Inferior parietal cortex (tissue), 1 donor: Measurements from ENCODE around the gene RACGAP1.

Experiments used
- DNase-seq: peaks from one replicate; pipeline ENCODE4 v3.0.0-alpha.2; 2016; ENCODE audit errors: extremely low spot score

The RACGAP1 gene

GRCh38 chr12:50025187-50026059 lies at the start of gene RACGAP1:
Gene RACGAP1 (minus strand): TSS chr12:50025494. CDS start chr12:50016715, 8,779 bp downstream.
- peak; percentile 100 for DNase-seq

GRCh38 chr12:50073712-50074111 lies 48.4 kb upstream of the RACGAP1 start:
- no peak for DNase-seq

GRCh38 chr12:50073206-50073605 lies 47.9 kb upstream of the RACGAP1 start:
- DNase-seq = no peak

- no peak for DNase-seq
These were observed 47.1 kb upstream of the RACGAP1 start for GRCh38 chr12:50072198-50072907.

GRCh38 chr12:50070314-50071060 lies 45.2 kb upstream of the RACGAP1 start:
- DNase-seq = peak; percentile 88

GRCh38 chr12:50069539-50069938 lies 44.2 kb upstream of the RACGAP1 start:
- DNase-seq = no peak

- no peak for DNase-seq
These were observed 43.8 kb upstream of the RACGAP1 start for GRCh38 chr12:50069069-50069468.

GRCh38 chr12:50066402-50066801 lies 41.1 kb upstream of the RACGAP1 start:
- DNase-seq = no peak

- DNase-seq = no peak
These were observed 40.5 kb upstream of the RACGAP1 start for GRCh38 chr12:50065726-50066310.

GRCh38 chr12:50062728-50063460 lies 37.6 kb upstream of the RACGAP1 start:
- no peak for DNase-seq

- no peak for DNase-seq
These were observed 36.8 kb upstream of the RACGAP1 start for GRCh38 chr12:50061946-50062686.

GRCh38 chr12:50061171-50061570 lies 35.9 kb upstream of the RACGAP1 start:
- DNase-seq = no peak

- no peak for DNase-seq
These were observed 34.8 kb upstream of the RACGAP1 start for GRCh38 chr12:50060120-50060468.

- DNase-seq = no peak
These were observed 34.3 kb upstream of the RACGAP1 start for GRCh38 chr12:50059440-50060119.

- DNase-seq = no peak
These were observed 33.5 kb upstream of the RACGAP1 start for GRCh38 chr12:50058743-50059312.

- DNase-seq = no peak
These were observed 32.8 kb upstream of the RACGAP1 start for GRCh38 chr12:50057896-50058670.

GRCh38 chr12:50057000-50057841 lies 31.9 kb upstream of the RACGAP1 start, which contains the start of gene ASIC1:
Gene ASIC1 (plus strand): TSS chr12:50057596. CDS start chr12:50058767, 1,171 bp downstream.
- peak; percentile 58 for DNase-seq

GRCh38 chr12:50056639-50056976 lies 31.3 kb upstream of the RACGAP1 start:
- DNase-seq = no peak
